H1 (cell line): ENCODE results near the gene BAD. TPM values are rescaled to one million over a fixed set of nuclear protein-coding genes. Genes with fewer than 3 reads are reported as not detected.

Source experiments
- TAF1 ChIP-seq: IDR thresholded peaks from 2 replicates; pipeline ENCODE4 v1.6.1; 2011; ENCODE audit warnings: mild to moderate bottlenecking, low read depth, low read length
- TEAD4 ChIP-seq: IDR thresholded peaks from 2 replicates; pipeline ENCODE4 v1.6.1; 2012; ENCODE audit warnings: low read depth, low read length, inconsistent platforms, mixed read lengths
- polyA plus RNA-seq, 7 experiments: library from polyadenylated mRNA; depleted of rRNA in 3 of 7; stranded (reverse) in 5 of 7; unstranded in 2 of 7; fragments of >200 nt in 5 of 7; fragments of 200-250 nt in 2 of 7; gene quantifications; 1 replicate in 5 of 7; 2 replicates in 1 of 7; 4 replicates in 1 of 7; pipeline versions ENCODE4 v1.2.1 to v1.2.3, GENCODE V29; 2011 to 2013; ENCODE audit warnings: missing spikeins in 2 of 7, mixed read lengths in 2 of 7
- total RNA-seq: library from RNA; stranded (reverse); fragmentation: NEBNext Ultra II Directional; extraction: Animal tissue kit (Norgen Biotek cat#: 25700); gene quantifications from 2 replicates; pipeline ENCODE4 v1.2.1, GENCODE V29; 2021

Gene BAD
- total and polyA plus RNA-seq, 2 of the 8 experiments (the other 6 are each of a cell fraction or from before 2014, with no cell fraction given) = 23.1 to 33.7 TPM

DNA sequence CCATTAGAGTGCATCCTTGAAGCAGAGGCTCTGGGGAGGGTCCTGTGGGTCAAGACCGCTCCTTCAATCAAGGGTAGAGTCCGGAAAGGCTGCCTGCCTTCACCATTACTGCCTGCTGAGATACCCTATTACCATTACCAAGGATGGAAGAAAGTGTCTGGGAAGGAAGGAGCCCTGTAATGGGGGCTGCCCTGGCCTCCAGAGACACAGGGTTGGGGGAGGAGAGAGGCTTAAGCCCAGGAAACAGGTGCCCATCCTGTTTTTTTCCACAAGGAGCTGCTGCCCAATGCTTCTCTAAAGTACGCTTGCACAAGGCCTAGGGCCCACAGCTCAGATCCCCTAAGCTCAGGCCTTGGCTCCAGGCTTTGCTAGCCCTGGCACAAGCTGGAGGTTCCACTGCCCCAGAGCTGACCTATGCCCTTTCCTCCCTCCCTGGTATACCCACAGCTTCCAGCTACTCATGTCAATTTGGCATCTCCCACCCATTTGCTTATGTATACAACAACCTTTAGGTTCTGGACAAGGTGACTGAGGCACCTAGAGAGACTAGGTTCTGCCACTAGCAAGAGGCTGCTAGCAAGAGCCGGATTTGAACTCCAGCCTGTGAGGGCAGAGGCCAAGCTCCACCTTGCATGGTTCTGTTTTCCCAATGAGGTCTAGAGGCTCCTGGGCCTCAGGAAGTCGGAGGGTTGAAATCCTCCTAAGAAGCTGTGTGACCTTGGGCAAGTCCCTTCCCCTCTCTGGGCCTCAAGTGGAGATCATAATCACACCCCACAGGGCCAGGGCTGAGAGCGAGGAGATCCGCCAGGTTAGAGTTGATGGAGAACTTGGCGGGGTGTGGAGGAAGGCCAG, 34.7 kb downstream of the BAD start (continued):
- TF ChIP-seq TAF1 (peak; percentile 28; the same call in 1 of the 2 replicates), TEAD4 (no peak)
